H1 (cell line): Measurements from ENCODE around the gene TPMT. TPM values are rescaled to one million over a fixed set of nuclear protein-coding genes. Genes with fewer than 3 reads are reported as not detected.

ENCODE experiments used
- CTCF ChIA-PET: fragments of 300-600 bp; sonication (Branson Sonifier 250); formaldehyde crosslinking; loops from one replicate; lab custom pipeline; 2021; ENCODE audit not compliant: partially characterized antibody; lab: Charles Lee
- POLR2A ChIA-PET: fragments of 300-600 bp; sonication (Branson Sonifier 250); formaldehyde crosslinking; loops from one replicate; lab custom pipeline; 2021; ENCODE audit warnings: inconsistent platforms; ENCODE audit not compliant: partially characterized antibody; lab: Charles Lee
- DNase-seq, 2 experiments: peaks; one replicate each; pipeline versions ENCODE4 v3.0.0 to v3.0.0-alpha.2; 2010 to 2022; ENCODE audit warnings: low spot score in 2 of 2, low read depth in 1 of 2, mixed read lengths in 1 of 2
- FAIRE-seq: peaks from 2 replicates; lab custom pipeline; 2011; peaks lifted over from hg19 to GRCh38; lab: Jason Lieb, UNC
- H2AFZ ChIP-seq: 2 replicates; pipeline ENCODE4 v1.8.1; 2012; ENCODE audit warnings: low read length, inconsistent platforms
- H2AK5ac ChIP-seq: 2 replicates; pipeline ENCODE4 v1.6.1; 2013; ENCODE audit warnings: low read depth, low read length
- H2BK120ac ChIP-seq: replicated peaks from 2 replicates; pipeline ENCODE3; 2013; ENCODE audit warnings: low read depth, low read length, inconsistent platforms
- H2BK12ac ChIP-seq: 2 replicates; pipeline ENCODE4 v1.6.1; 2013; ENCODE audit warnings: low read depth, low read length
- H2BK15ac ChIP-seq: 2 replicates; pipeline ENCODE4 v1.6.1; 2013; ENCODE audit warnings: low read length
- H2BK20ac ChIP-seq: 2 replicates; pipeline ENCODE4 v1.6.1; 2013; ENCODE audit warnings: low read length
- H2BK5ac ChIP-seq: 2 replicates; pipeline ENCODE4 v1.6.1; 2013; ENCODE audit warnings: low read depth, low read length
- H3K14ac ChIP-seq: 2 replicates; pipeline ENCODE4 v1.6.1; 2013; ENCODE audit warnings: inconsistent platforms; ENCODE audit not compliant: insufficient read length
- H3K18ac ChIP-seq: 2 replicates; pipeline ENCODE4 v1.6.1; 2013; ENCODE audit warnings: low read length; ENCODE audit errors: extremely low read depth
- H3K23ac ChIP-seq: 2 replicates; pipeline ENCODE4 v1.6.1; 2013; ENCODE audit warnings: inconsistent platforms; ENCODE audit not compliant: insufficient read length
- H3K23me2 ChIP-seq: 2 replicates; pipeline ENCODE4 v1.6.1; 2013; ENCODE audit warnings: low read depth, low read length
- H3K27ac ChIP-seq: 2 replicates; pipeline ENCODE4 v1.6.1; 2011; ENCODE audit warnings: low read depth, low read length, inconsistent platforms
- H3K27me3 ChIP-seq, 4 experiments: replicated peaks in 1 of 4; 1 replicate in 1 of 4; 2 replicates in 3 of 4; pipeline versions ENCODE4 v1.6.1 to v1.8.1; 2011 to 2013; ENCODE audit warnings: low read length in 3 of 4, mild to moderate bottlenecking in 3 of 4, inconsistent platforms in 2 of 4, mixed read lengths in 2 of 4, moderate library complexity in 1 of 4; ENCODE audit not compliant: control insufficient read depth in 3 of 4, insufficient read depth in 3 of 4; ENCODE audit errors: extremely low read depth in 1 of 4
- H3K36me3 ChIP-seq, 4 experiments: 2 replicates each; pipeline versions ENCODE4 v1.6.1 to v1.8.1; 2011 to 2013; ENCODE audit warnings: mild to moderate bottlenecking in 4 of 4, low read length in 3 of 4, moderate library complexity in 2 of 4, control low read depth in 1 of 4, inconsistent platforms in 1 of 4; ENCODE audit not compliant: insufficient read depth in 4 of 4, control insufficient read depth in 2 of 4
- H3K4ac ChIP-seq: replicated peaks from 2 replicates; pipeline ENCODE3; 2013; ENCODE audit warnings: low read length, low read depth, mixed read lengths, inconsistent platforms; ENCODE audit not compliant: insufficient read length
- H3K4me1 ChIP-seq, 4 experiments: replicated peaks in 1 of 4; 1 replicate in 1 of 4; 2 replicates in 3 of 4; pipeline versions ENCODE4 v1.6.1 to v1.8.1; 2011 to 2013; ENCODE audit warnings: low read length in 3 of 4, inconsistent platforms in 2 of 4, mixed read lengths in 1 of 4; ENCODE audit not compliant: insufficient read depth in 4 of 4, control insufficient read depth in 3 of 4
- H3K4me2 ChIP-seq, 2 experiments: 2 replicates each; pipeline versions ENCODE4 v1.6.1 to v1.8.1; 2011 to 2013; ENCODE audit warnings: low read depth in 2 of 2, low read length in 2 of 2, control low read depth in 1 of 2, inconsistent platforms in 1 of 2, mild to moderate bottlenecking in 1 of 2; ENCODE audit not compliant: insufficient read depth in 1 of 2
- H3K4me3 ChIP-seq, 4 experiments: fragments of 200-600, 300-600 bp in 1 of 4; sonication (generic), shearing (Covaris generic), sonication (Bioruptor Twin) in 1 of 4; 2 replicates each; pipeline versions ENCODE4 v1.5.1 to v1.8.1; 2011 to 2016; ENCODE audit warnings: low read length in 4 of 4, low read depth in 3 of 4, control low read depth in 2 of 4, inconsistent platforms in 2 of 4, mild to moderate bottlenecking in 2 of 4, mixed read lengths in 1 of 4, moderate library complexity in 1 of 4; ENCODE audit not compliant: insufficient read depth in 2 of 4; ENCODE audit errors: extremely low read depth in 1 of 4
- H3K56ac ChIP-seq: replicated peaks from 2 replicates; pipeline ENCODE3; 2013; ENCODE audit warnings: low read depth, mild to moderate bottlenecking, mixed read lengths, low read length, inconsistent platforms; ENCODE audit not compliant: insufficient read length
- H3K79me1 ChIP-seq: 2 replicates; pipeline ENCODE4 v1.6.1; 2013; ENCODE audit warnings: low read depth, low read length, control low read depth
- H3K79me2 ChIP-seq, 2 experiments: 2 replicates each; pipeline versions ENCODE4 v1.6.1 to v1.8.1; 2012 to 2013; ENCODE audit warnings: low read length in 2 of 2, mild to moderate bottlenecking in 2 of 2, inconsistent platforms in 1 of 2; ENCODE audit not compliant: insufficient read depth in 2 of 2, control insufficient read depth in 1 of 2
- H3K9ac ChIP-seq, 4 experiments: replicated peaks in 1 of 4; 1 replicate in 1 of 4; 2 replicates in 3 of 4; pipeline versions ENCODE4 v1.6.1 to v1.8.1; 2011 to 2013; ENCODE audit warnings: low read depth in 3 of 4, low read length in 3 of 4, control low read depth in 2 of 4, mild to moderate bottlenecking in 2 of 4, moderate library complexity in 2 of 4, inconsistent platforms in 1 of 4; ENCODE audit errors: extremely low read depth in 1 of 4
- H3K9me3 ChIP-seq, 2 experiments: 2 replicates each; pipeline versions ENCODE4 v1.6.1 to v1.8.1; 2012 to 2013; ENCODE audit warnings: mild to moderate bottlenecking in 2 of 2, moderate library complexity in 2 of 2, control low read depth in 1 of 2, inconsistent platforms in 1 of 2, low read depth in 1 of 2, low read length in 1 of 2, mixed read lengths in 1 of 2; ENCODE audit not compliant: insufficient read depth in 2 of 2
- H4K20me1 ChIP-seq, 2 experiments: replicated peaks in 1 of 2; 2 replicates each; pipeline versions ENCODE3 to v1.8.1; 2011 to 2013; ENCODE audit warnings: inconsistent platforms in 2 of 2, low read length in 2 of 2, mild to moderate bottlenecking in 1 of 2; ENCODE audit not compliant: insufficient read depth in 2 of 2, control insufficient read depth in 1 of 2
- H4K5ac ChIP-seq: 2 replicates; pipeline ENCODE4 v1.6.1; 2013; ENCODE audit warnings: low read length, low read depth, mixed read lengths, inconsistent platforms; ENCODE audit not compliant: insufficient read length
- H4K8ac ChIP-seq: 2 replicates; pipeline ENCODE4 v1.8.0; 2013; ENCODE audit warnings: mild to moderate bottlenecking, moderate library complexity, low read length, inconsistent platforms; ENCODE audit not compliant: insufficient read depth; ENCODE audit errors: extremely low read depth
- H4K91ac ChIP-seq: replicated peaks from 2 replicates; pipeline ENCODE3; 2013; ENCODE audit warnings: low read length, mixed read lengths, inconsistent platforms; ENCODE audit not compliant: insufficient read length
- BCL11A ChIP-seq, 2 experiments: IDR thresholded peaks; one replicate each; pipeline ENCODE4 v1.6.1; 2011; ENCODE audit warnings: low read depth in 2 of 2, low read length in 2 of 2, mild to moderate bottlenecking in 2 of 2
- CHD1 ChIP-seq: IDR thresholded peaks from 2 replicates; pipeline ENCODE4 v1.6.1; 2012; ENCODE audit warnings: low read depth, low read length, improper control_type of control experiment
- CHD2 ChIP-seq: IDR thresholded peaks from 2 replicates; pipeline ENCODE4 v1.6.1; 2012; ENCODE audit warnings: low read length, improper control_type of control experiment
- CTBP2 ChIP-seq: IDR thresholded peaks from 2 replicates; pipeline ENCODE4 v1.7.0; 2011; ENCODE audit warnings: borderline replicate concordance, mild to moderate bottlenecking, moderate library complexity, mixed read lengths, low read length; ENCODE audit not compliant: insufficient read depth, insufficient read length
- EGR1 ChIP-seq: IDR thresholded peaks from 2 replicates; pipeline ENCODE4 v1.6.1; 2011; ENCODE audit warnings: low read depth, low read length, borderline replicate concordance
- GTF2F1 ChIP-seq: IDR thresholded peaks from 2 replicates; pipeline ENCODE4 v1.6.1; 2012; ENCODE audit warnings: low read depth, low read length, improper control_type of control experiment, borderline replicate concordance
- HDAC2 ChIP-seq, 2 experiments: fragments of 300-600 bp in 1 of 2; sonication (generic) in 1 of 2; IDR thresholded peaks; 2 replicates each; pipeline ENCODE4 v1.6.1; 2011 to 2012; ENCODE audit warnings: low read depth in 2 of 2, low read length in 2 of 2, mild to moderate bottlenecking in 2 of 2, moderate library complexity in 2 of 2, borderline replicate concordance in 1 of 2, inconsistent platforms in 1 of 2
- KDM1A ChIP-seq: fragments of 200-600, 300-600 bp; sonication (generic); IDR thresholded peaks from 2 replicates; pipeline ENCODE4 v1.7.1; 2016; ENCODE audit warnings: mild to moderate bottlenecking, low read length, borderline replicate concordance
- KDM5A ChIP-seq: fragments of 200-600 bp; IDR thresholded peaks from 2 replicates; pipeline ENCODE4 v1.7.1; 2012; ENCODE audit warnings: mild to moderate bottlenecking, low read length, inconsistent platforms, mixed read lengths
- POLR2A ChIP-seq, 2 experiments: IDR thresholded peaks; 1 replicate in 1 of 2; 2 replicates in 1 of 2; pipeline ENCODE4 v1.6.1; 2011; ENCODE audit warnings: low read depth in 2 of 2, low read length in 2 of 2, mild to moderate bottlenecking in 2 of 2; ENCODE audit errors: control extremely low read depth in 1 of 2
- RAD21 ChIP-seq, 2 experiments: IDR thresholded peaks in 1 of 2; conservative IDR thresholded peaks in 1 of 2; 2 replicates each; pipeline ENCODE4 v1.6.1; 2011; ENCODE audit warnings: low read depth in 2 of 2, low read length in 2 of 2, improper control_type of control experiment in 1 of 2, inconsistent platforms in 1 of 2, mild to moderate bottlenecking in 1 of 2, moderate library complexity in 1 of 2
- RFX5 ChIP-seq: IDR thresholded peaks from 2 replicates; pipeline ENCODE4 v1.6.1; 2011; ENCODE audit warnings: low read depth, low read length, improper control_type of control experiment, borderline replicate concordance
- SAP30 ChIP-seq: fragments of 300-600 bp; sonication (generic); IDR thresholded peaks from 2 replicates; pipeline ENCODE4 v1.7.1; 2012; ENCODE audit warnings: low read length, moderate library complexity, mild to moderate bottlenecking, inconsistent platforms; ENCODE audit not compliant: insufficient read depth, insufficient replicate concordance
- SIRT6 ChIP-seq: IDR thresholded peaks from one replicate; pipeline ENCODE4 v1.7.1; 2012; ENCODE audit warnings: low read length, inconsistent platforms
- SP1 ChIP-seq: IDR thresholded peaks from 2 replicates; pipeline ENCODE4 v1.6.1; 2011; ENCODE audit warnings: low read depth, low read length
- SP4 ChIP-seq: IDR thresholded peaks from 2 replicates; pipeline ENCODE4 v1.6.1; 2012; ENCODE audit warnings: low read length, inconsistent platforms
- polyA plus RNA-seq, 7 experiments: library from polyadenylated mRNA; depleted of rRNA in 3 of 7; stranded (reverse) in 5 of 7; unstranded in 2 of 7; fragments of >200 nt in 5 of 7; fragments of 200-250 nt in 2 of 7; gene quantifications; 1 replicate in 5 of 7; 2 replicates in 1 of 7; 4 replicates in 1 of 7; pipeline versions ENCODE4 v1.2.1 to v1.2.3, GENCODE V29; 2011 to 2013; ENCODE audit warnings: missing spikeins in 2 of 7, mixed read lengths in 2 of 7
- total RNA-seq: library from RNA; stranded (reverse); fragmentation: NEBNext Ultra II Directional; extraction: Animal tissue kit (Norgen Biotek cat#: 25700); gene quantifications from 2 replicates; pipeline ENCODE4 v1.2.1, GENCODE V29; 2021

TPMT gene
- total and polyA plus RNA-seq, 2 of the 8 experiments (the other 6 are each of a cell fraction or from before 2014, with no cell fraction given) = 12.3 to 17.2 TPM

GRCh38 chr6:18110162-18110561 is 44.7 kb downstream of the TPMT start:
- Histone ChIP-seq H3K27ac (no peak overlapping the region), H3K9ac (no peak overlapping the region), H3K23ac (no peak overlapping the region), H3K36me3 (no peaks in the 10 kb centered on the region), H4K5ac (no peak overlapping the region), H2BK20ac (no peak overlapping the region), H3K18ac (no peak overlapping the region), H3K23me2 (no peaks in the 10 kb centered on the region; the same call in 1 of the 2 replicates), H2AK5ac (no peak overlapping the region), H3K4me3 (no peak overlapping the region), H3K4me1 (peaks cover 0 to 2% (median 0%) of the 10 kb centered on the region in 4 experiments; a peak in 1 of 7 replicates), H4K20me1 (no peaks in the 10 kb centered on the region), H3K4ac (no peak overlapping the region), H3K9me3 (0 out of 4 replicates have a peak, but pooled peaks cover 0 to 5% of the 10 kb centered on the region in 2 experiments), H2BK5ac (no peak overlapping the region), H2AFZ (no peak overlapping the region), H3K4me2 (no peak overlapping the region), H2BK120ac (no peak overlapping the region), H4K8ac (no peak overlapping the region), H3K27me3 (no peaks in the 10 kb centered on the region), H3K79me1 (no peaks in the 10 kb centered on the region), H3K14ac (no peak overlapping the region), H3K56ac (no peak overlapping the region), H2BK15ac (no peak overlapping the region), H4K91ac (no peak overlapping the region), H3K79me2 (no peaks in the 10 kb centered on the region), H2BK12ac (no peak overlapping the region)
- no peak for DNase-seq
- POLR2A ChIA-PET = no interaction called here
- no peak for FAIRE-seq
- CTCF ChIA-PET = interaction anchor here (1.0 to 2.1 kb wide), 2 partner anchors 11 to 295 kb away, joined by 4 to 11 read pairs; partner anchors contain the start of gene NHLRC1
- no peak for TF ChIP-seq BCL11A (IDR thresholded peaks at IDR 0.05; ENCODE audit: low read depth in 2 of 2, low read length in 2 of 2)
- no peak for TF ChIP-seq SP4
- no peak for TF ChIP-seq KDM1A
- TF ChIP-seq POLR2A (IDR thresholded peaks at IDR 0.05; ENCODE audit: control extremely low read depth in 1 of 2, low read depth in 2 of 2, low read length in 2 of 2) = no peak
- no peak for TF ChIP-seq CHD2
- no peak for TF ChIP-seq GTF2F1
- no peak for TF ChIP-seq SAP30
- TF ChIP-seq KDM5A = no peak
- TF ChIP-seq CHD1 = no peak
- TF ChIP-seq RFX5 = no peak
- no peak for TF ChIP-seq HDAC2 (IDR thresholded peaks at IDR 0.05; ENCODE audit: borderline replicate concordance in 1 of 2, low read depth in 2 of 2, low read length in 2 of 2)
- TF ChIP-seq CTBP2 = no peak
- no peak for TF ChIP-seq EGR1
- no peak for TF ChIP-seq RAD21 (IDR thresholded peaks at IDR 0.05 in 1 of 2, conservative IDR thresholded peaks at IDR 0.05 in 1 of 2; ENCODE audit: low read depth in 2 of 2, low read length in 2 of 2)
- TF ChIP-seq SIRT6 = no peak
- TF ChIP-seq SP1 = no peak
